NCI-H2196 treated with DMSO at 0.1 percent for 48 hours (cell line): ENCODE results near the gene OAT.

Experiments used
- DNase-seq: peaks from one replicate; lab custom pipeline; 2025; ENCODE audit not compliant: unreplicated experiment; lab: John Stamatoyannopoulos, UW

The OAT gene

GRCh38 chr10:124418726-124419501, at the start of gene OAT:
TSS of gene OAT (minus strand) at chr10:124418923. CDS start at chr10:124412171, 6,752 bp downstream.
- peak; percentile 75 for DNase-seq

GRCh38 chr10:124467165-124467564, 48.4 kb upstream of the OAT start:
- DNase-seq = no peak

DNA sequence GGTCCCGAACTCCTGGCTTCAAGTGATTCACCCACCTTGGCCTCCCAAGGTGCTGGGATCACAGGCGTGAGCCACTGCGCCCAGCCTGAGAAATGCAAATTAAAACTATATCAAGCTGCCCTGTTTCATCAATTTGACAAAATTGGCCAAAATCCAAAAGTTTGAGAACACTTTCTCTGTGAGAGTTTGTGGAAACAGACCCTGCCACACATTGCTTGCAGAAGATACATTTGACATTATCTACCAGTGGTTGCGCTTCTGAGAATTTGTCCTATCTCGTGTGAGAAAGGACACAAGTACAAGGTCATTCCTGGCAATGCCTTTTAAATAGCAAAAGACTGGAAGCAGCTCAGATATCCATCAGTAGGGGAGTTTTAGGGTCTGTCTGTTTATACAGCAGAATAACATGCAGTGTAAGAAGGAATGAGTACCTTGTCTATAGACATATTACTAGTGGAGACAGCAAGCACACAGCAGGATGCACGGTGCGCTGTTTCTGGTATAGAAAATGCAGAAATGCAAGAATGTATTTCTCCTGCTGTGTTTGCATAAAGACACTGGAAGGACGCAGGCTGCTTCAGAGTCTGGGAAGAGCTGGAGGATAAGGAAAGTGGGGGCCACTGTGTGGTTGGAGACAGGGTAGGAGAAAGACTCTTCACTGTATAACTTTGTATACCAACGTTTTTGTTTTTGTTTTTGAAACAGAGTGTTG, 47.2 kb upstream of the OAT start:
- DNase-seq = no peak

GRCh38 chr10:124465003-124465776, 46.5 kb upstream of the OAT start:
- DNase-seq = no peak

GRCh38 chr10:124464028-124464965, 45.6 kb upstream of the OAT start:
- no peak for DNase-seq

- DNase-seq = no peak
Observed at GRCh38 chr10:124462348-124462695, 43.6 kb upstream of the OAT start.

DNA sequence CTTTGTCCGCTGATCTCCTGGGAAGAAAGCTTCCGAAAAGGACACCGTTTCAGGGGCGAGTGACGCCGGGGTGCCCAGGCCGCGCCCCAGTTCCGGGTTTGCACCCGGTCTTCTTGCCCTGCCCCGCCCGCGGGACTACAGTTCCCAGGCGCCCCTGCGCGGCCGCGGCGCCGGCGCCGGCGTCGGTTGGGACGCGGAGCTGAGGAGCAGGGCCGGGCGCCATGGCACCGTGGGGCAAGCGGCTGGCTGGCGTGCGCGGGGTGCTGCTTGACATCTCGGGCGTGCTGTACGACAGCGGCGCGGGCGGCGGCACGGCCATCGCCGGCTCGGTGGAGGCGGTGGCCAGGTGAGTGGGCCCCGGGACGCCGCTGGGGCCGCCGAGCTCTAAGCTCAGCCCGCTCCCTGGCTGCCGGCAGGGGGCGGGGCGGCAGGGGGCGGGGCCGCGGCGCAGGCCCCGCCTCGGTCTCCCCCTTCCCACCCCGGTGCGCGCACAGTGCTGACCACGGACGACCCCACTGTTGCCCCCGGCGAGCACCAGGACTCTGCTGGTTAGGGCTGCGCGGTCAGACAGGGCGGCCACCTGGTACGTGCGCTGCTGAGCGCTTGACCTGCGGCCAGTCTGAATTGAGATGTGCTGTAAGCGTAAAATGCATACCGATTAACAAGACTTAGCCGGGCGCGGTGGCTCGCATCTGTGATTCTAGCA, 43.1 kb upstream of the OAT start, which contains the start of gene LHPP:
LHPP (plus strand) TSS at position 182 of the 706 bp plus-strand sequence; CDS start at position 222, 40 bp downstream.
- DNase-seq = peak; percentile 11

DNA sequence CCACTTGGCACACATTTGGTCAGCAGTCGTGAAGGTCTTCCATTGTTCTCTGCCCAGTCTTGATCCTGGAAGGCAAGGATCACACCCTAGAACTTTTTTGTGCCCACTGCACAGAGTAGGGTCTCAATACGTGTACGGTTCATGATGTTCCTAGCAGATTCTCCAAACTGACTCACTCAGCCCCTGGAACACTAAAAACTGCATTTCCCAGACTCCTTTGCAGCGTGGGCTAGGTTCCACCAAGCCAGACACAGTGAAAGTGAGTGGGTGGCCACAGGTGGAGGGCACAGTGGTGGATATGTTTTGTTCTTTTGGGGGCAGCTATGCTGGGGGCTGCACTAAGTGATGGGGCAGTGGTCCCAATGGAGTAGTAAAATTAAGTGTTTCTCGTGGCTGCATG, 41.4 kb upstream of the OAT start:
- no peak for DNase-seq

- DNase-seq = no peak
Observed at GRCh38 chr10:124459395-124459794, 40.7 kb upstream of the OAT start.

GRCh38 chr10:124458889-124459288, 40.2 kb upstream of the OAT start:
- no peak for DNase-seq

DNA sequence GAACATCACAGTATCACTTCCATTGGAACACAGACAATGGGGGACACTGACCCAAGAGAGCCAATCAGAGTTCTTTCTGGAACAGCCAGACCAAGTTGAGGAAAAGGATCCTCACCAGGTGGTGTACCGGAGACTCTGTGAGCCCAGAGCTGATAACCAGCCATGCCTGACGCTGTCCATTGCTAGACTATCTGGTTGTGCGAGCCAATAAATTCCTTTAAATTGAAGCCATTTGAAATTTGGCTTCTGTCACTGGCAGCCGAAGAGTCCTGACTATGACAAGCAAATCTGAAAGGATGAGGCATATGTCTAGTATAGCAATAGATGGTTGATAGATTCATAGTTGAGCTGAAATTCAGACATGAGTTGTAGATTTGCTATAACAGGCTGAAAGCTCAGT, 39.8 kb upstream of the OAT start:
- DNase-seq = no peak

GRCh38 chr10:124455441-124455840, 36.7 kb upstream of the OAT start:
- no peak for DNase-seq

DNA sequence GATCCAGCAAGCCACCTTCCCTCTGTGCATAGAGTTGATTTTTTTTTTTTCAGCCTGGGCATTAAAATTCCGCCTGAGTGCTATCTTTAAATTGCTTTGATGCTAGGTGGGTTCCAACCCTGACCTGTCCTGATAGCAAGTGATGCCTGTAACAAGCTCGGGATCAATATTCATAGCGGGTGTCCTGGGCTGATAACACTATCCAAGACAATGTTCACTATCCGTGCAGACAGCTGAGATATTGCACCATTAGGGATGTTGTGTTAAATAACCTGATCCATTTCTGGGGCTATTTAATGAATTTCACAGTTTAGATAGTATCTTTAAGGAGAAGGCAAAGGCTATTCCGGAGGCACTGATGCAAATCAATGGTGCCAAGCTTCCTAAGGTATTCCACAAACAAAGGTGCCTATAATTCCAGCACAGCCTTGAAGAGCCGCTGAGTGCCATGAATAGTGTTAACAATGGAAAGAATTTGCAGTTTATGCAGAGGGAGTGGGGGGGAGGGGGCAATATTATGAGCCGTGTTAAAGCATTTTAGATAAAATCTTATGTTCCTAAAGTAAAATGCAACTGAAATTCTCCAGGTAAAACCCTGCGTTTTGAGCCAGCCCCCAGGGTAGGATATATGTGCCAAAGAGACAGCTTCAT, 35.4 kb upstream of the OAT start:
- no peak for DNase-seq

GRCh38 chr10:124451276-124451675, 32.6 kb upstream of the OAT start:
- no peak for DNase-seq

DNA sequence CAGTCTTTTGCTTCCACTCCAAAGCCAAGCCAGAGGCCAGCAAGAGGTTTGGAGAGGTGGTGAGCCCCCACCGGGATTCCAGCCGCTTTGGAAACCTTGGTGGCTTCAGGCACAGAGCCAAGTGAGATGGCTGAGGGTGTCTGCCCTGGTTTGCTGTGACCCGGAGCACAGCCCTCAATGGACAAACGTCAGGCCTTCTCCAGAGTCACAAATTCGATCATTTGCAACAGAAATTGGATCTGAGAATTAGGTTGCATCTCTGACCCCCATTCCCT, 32.0 kb upstream of the OAT start:
- DNase-seq = no peak

- peak; percentile 17 for DNase-seq
Observed at GRCh38 chr10:124450012-124450782, 31.5 kb upstream of the OAT start, which contains the start of gene NKX1-2. TSS of gene NKX1-2 (minus strand) at chr10:124450035. CDS start at chr10:124449943, 92 bp downstream.

DNA sequence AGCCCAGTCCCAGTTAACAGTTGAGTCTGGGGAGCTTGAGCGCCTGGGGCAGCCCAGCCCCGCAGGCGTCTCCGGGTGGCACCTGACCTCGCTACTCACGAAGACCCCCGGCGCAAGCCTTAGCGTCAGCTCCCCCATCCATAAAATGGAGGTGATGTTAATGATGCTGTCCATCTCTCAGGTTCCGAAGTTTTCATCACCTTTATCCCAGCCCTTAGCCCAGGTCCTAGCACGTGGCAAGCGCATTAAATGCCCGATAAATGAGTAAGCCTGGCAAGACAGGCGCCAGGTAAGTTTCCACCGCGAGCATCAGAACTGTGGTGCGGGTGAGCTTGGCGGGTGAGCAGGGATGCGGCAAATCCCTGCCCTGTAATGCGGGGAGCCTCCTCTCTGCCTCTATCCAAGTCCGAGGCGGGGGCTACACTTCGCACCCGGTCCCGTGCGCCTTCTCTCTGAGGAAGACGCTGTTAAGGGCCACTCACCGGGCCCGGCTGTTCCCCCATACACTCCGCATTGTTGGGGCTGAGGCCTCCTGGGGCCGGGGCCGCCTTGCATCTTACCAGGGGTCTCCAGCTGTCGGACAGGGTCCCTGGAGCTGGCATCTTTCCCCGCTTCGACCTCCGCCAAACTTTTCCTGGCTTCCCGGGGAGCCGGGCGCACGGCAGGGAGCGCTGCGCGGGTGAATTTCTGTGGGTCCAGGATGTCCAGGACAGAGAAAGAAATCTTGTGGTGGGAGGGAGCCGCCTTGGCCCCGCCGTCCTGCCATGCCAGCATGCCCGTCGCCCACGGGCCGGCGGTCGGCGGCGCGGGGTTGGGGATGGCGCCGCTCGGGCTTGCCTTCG, 30.7 kb upstream of the OAT start:
- no peak for DNase-seq

- DNase-seq = no peak
Observed at GRCh38 chr10:124448696-124449169, 30.0 kb upstream of the OAT start.
